Neuronal stem cell (in vitro differentiated cells): ENCODE data around the gene SIK2.

Source experiments
- DNase-seq: peaks from one replicate; pipeline ENCODE4 v3.0.0-alpha.2; 2013; ENCODE audit warnings: low spot score
- H2AFZ ChIP-seq: one replicate; pipeline ENCODE4 v1.6.1; 2013; ENCODE audit warnings: mild to moderate bottlenecking, low read length, inconsistent platforms
- H2AK5ac ChIP-seq: 2 replicates; pipeline ENCODE4 v1.6.1; 2013; ENCODE audit warnings: low read depth, mild to moderate bottlenecking, inconsistent platforms, low read length, moderate library complexity, mixed read lengths
- H2BK120ac ChIP-seq: 2 replicates; pipeline ENCODE4 v1.6.1; 2013; ENCODE audit warnings: low read depth, mild to moderate bottlenecking, inconsistent platforms, low read length, moderate library complexity, mixed read lengths
- H2BK12ac ChIP-seq: one replicate; pipeline ENCODE4 v1.6.1; 2013; ENCODE audit warnings: low read length, inconsistent platforms
- H2BK15ac ChIP-seq: 2 replicates; pipeline ENCODE4 v1.6.1; 2013; ENCODE audit warnings: mild to moderate bottlenecking, low read length, inconsistent platforms, mixed read lengths
- H2BK5ac ChIP-seq: one replicate; pipeline ENCODE4 v1.6.1; 2013; ENCODE audit warnings: inconsistent platforms, mild to moderate bottlenecking, low read length, moderate library complexity
- H3K14ac ChIP-seq: one replicate; pipeline ENCODE4 v1.6.1; 2013; ENCODE audit warnings: low read length, inconsistent platforms
- H3K18ac ChIP-seq: 2 replicates; pipeline ENCODE4 v1.6.1; 2013; ENCODE audit warnings: low read length, inconsistent platforms
- H3K23ac ChIP-seq: 2 replicates; pipeline ENCODE4 v1.6.1; 2013; ENCODE audit warnings: low read depth, mild to moderate bottlenecking, mixed read lengths, low read length, inconsistent platforms; ENCODE audit not compliant: poor library complexity
- H3K27ac ChIP-seq: replicated peaks from 3 replicates; pipeline ENCODE4 v1.5.1; 2013; ENCODE audit warnings: low read length, inconsistent platforms
- H3K27me3 ChIP-seq, 3 experiments: 2 replicates each; pipeline ENCODE4 v1.6.1; 2013; ENCODE audit warnings: low read length in 3 of 3, mild to moderate bottlenecking in 2 of 3, inconsistent platforms in 1 of 3, low read depth in 1 of 3, mixed read lengths in 1 of 3, moderate library complexity in 1 of 3; ENCODE audit not compliant: control insufficient read depth in 3 of 3, insufficient read depth in 3 of 3
- H3K36me3 ChIP-seq, 2 donors: replicated peaks in 1 of 2; 2 replicates each; pipeline ENCODE4 v1.6.1; 2013; ENCODE audit warnings: low read length in 2 of 2; ENCODE audit not compliant: control insufficient read depth in 2 of 2, insufficient read depth in 2 of 2
- H3K4ac ChIP-seq: 2 replicates; pipeline ENCODE4 v1.6.1; 2013; ENCODE audit warnings: inconsistent platforms, mild to moderate bottlenecking, low read length, moderate library complexity
- H3K4me1 ChIP-seq, 2 donors: 1 replicate in 1 of 2; 2 replicates in 1 of 2; pipeline ENCODE4 v1.6.1; 2013; ENCODE audit warnings: low read length in 2 of 2, low read depth in 1 of 2; ENCODE audit not compliant: control insufficient read depth in 2 of 2, insufficient read depth in 1 of 2
- H3K4me2 ChIP-seq: one replicate; pipeline ENCODE4 v1.6.1; 2013; ENCODE audit warnings: mild to moderate bottlenecking, low read length, inconsistent platforms; ENCODE audit not compliant: insufficient read depth, poor library complexity, severe bottlenecking
- H3K4me3 ChIP-seq, 2 donors: 2 replicates each; pipeline ENCODE4 v1.5.1; 2013; ENCODE audit warnings: low read length in 2 of 2, mild to moderate bottlenecking in 2 of 2, inconsistent platforms in 1 of 2, moderate library complexity in 1 of 2
- H3K79me1 ChIP-seq: one replicate; pipeline ENCODE4 v1.6.1; 2013; ENCODE audit warnings: low read depth, mild to moderate bottlenecking, inconsistent platforms, low read length, moderate library complexity
- H3K9ac ChIP-seq: one replicate; pipeline ENCODE4 v1.6.1; 2013; ENCODE audit warnings: mild to moderate bottlenecking, low read depth, low read length, inconsistent platforms; ENCODE audit not compliant: poor library complexity
- H3K9me3 ChIP-seq, 2 donors: replicated peaks in 1 of 2; 2 replicates each; pipeline versions ENCODE3 to v1.6.1; 2013; ENCODE audit warnings: low read length in 2 of 2, mild to moderate bottlenecking in 2 of 2, inconsistent platforms in 1 of 2, low read depth in 1 of 2, mixed read lengths in 1 of 2, moderate library complexity in 1 of 2; ENCODE audit not compliant: control insufficient read depth in 2 of 2, insufficient read depth in 1 of 2
- H4K8ac ChIP-seq: one replicate; pipeline ENCODE4 v1.6.1; 2013; ENCODE audit warnings: low read depth, mild to moderate bottlenecking, inconsistent platforms, low read length, moderate library complexity
- H4K91ac ChIP-seq: one replicate; pipeline ENCODE4 v1.6.1; 2013; ENCODE audit warnings: low read length, low read depth, mild to moderate bottlenecking, inconsistent platforms; ENCODE audit not compliant: poor library complexity
- whole genome bisulfite sequencing, 2 donors: extraction: QIAGEN DNeasy Blood & Tissue Kit; methylation state at CpG; one replicate each; pipeline ENCODE4 v1.1.7; 2013; ENCODE audit warnings: missing lambda C conversion rate in 2 of 2, mixed read lengths in 1 of 2; ENCODE audit not compliant: insufficient read length in 2 of 2, insufficient replicate concordance in 1 of 2; ENCODE audit errors: extremely low coverage in 2 of 2; 5-methylcytosine and 5-hydroxymethylcytosine counted together

The SIK2 gene

DNA sequence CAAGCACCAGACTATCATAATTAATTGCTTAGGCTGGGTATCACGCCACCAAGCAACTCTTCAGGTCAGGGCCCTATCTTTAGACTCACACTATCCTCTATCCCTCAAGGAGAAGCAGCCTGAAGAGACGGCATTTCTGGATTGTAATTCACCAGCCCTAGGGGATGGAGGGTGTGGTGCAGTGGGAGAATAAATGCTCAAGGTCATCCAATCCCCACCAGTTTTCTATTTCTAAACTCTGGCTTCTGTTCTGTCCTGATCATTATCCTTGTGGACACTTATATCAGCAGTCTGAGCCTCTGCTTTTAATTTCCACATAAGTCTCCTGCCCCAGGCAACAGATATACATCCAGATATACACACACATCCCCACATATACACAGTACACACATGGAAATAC is 13.1 kb upstream of the SIK2 start:
- H3K14ac ChIP-seq: no peak overlapping the region
- no peak overlapping the region for H2AFZ ChIP-seq
- H4K8ac ChIP-seq: no peak overlapping the region
- H3K36me3 ChIP-seq: no peaks in the 10 kb centered on the region
- no peak overlapping the region for H2BK5ac ChIP-seq
- H3K18ac ChIP-seq: no peak overlapping the region
- no peak overlapping the region for H2BK15ac ChIP-seq
- peaks cover 0 to 13% (median 0%) of the 10 kb centered on the region in 3 experiments for H3K27me3 ChIP-seq
- no peak overlapping the region for H2BK12ac ChIP-seq
- no peak overlapping the region for H4K91ac ChIP-seq
- H2AK5ac ChIP-seq: no peak overlapping the region
- no peak overlapping the region for H3K9ac ChIP-seq
- H3K4me1 ChIP-seq: no peaks in the 10 kb centered on the region
- DNase-seq: no peak
- no peak overlapping the region for H3K23ac ChIP-seq
- H2BK120ac ChIP-seq: no peak overlapping the region
- no peaks in the 10 kb centered on the region for H3K9me3 ChIP-seq
- H3K27ac ChIP-seq: no peak overlapping the region
- no peak overlapping the region for H3K4me2 ChIP-seq
- no peak overlapping the region for H3K4ac ChIP-seq
- WGBS, 2 donors: no CpG with 5 or more reads among the region's 2 CpGs
- H3K79me1 ChIP-seq: no peaks in the 10 kb centered on the region
- no peak overlapping the region for H3K4me3 ChIP-seq

DNA sequence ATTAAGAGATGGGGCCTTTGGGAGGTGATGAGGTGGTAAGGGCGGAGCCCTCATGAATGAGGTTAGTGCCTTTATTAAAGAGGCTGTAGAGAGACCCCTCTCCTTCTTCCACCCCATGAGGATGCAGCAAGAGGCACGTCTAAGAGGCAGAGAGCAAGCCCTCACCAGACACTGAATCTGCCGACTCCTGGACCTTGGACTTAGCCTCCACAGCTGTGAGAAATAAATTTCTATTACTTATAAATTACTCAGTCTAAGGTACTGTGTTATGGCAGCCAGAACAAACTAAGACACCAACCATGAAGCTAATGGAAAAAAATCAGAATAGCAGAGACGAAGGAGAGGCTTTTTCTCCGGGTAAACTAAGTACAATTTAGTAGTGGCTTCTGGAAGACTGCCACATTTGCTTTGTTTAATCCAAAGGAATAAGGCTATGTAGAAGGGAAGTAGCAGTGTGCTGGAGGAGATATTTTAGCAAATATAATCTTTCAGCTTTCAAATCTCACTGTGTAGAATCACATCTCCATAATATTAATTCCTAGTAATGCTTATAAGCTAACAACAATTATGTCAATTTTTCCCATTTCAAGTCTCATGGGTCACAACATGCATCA is 12.3 kb upstream of the SIK2 start:
- Histone ChIP-seq H2BK15ac (no peak overlapping the region), H2AFZ (no peak overlapping the region), H3K4me2 (no peak overlapping the region), H2BK5ac (no peak overlapping the region), H3K36me3 (no peaks in the 10 kb centered on the region), H3K27ac (no peak overlapping the region), H2BK12ac (no peak overlapping the region), H3K4ac (no peak overlapping the region), H3K4me1 (no peaks in the 10 kb centered on the region), H4K8ac (no peak overlapping the region), H3K14ac (no peak overlapping the region), H3K4me3 (no peak overlapping the region), H2BK120ac (no peak overlapping the region), H3K23ac (no peak overlapping the region), H3K18ac (no peak overlapping the region), H3K9me3 (no peaks in the 10 kb centered on the region), H3K27me3 (peaks cover 0 to 13% (median 0%) of the 10 kb centered on the region in 3 experiments), H3K9ac (no peak overlapping the region), H4K91ac (no peak overlapping the region), H3K79me1 (no peaks in the 10 kb centered on the region), H2AK5ac (no peak overlapping the region)
- DNase-seq: no peak
- WGBS, 2 donors: no CpG with 5 or more reads among the region's 5 CpGs

DNA sequence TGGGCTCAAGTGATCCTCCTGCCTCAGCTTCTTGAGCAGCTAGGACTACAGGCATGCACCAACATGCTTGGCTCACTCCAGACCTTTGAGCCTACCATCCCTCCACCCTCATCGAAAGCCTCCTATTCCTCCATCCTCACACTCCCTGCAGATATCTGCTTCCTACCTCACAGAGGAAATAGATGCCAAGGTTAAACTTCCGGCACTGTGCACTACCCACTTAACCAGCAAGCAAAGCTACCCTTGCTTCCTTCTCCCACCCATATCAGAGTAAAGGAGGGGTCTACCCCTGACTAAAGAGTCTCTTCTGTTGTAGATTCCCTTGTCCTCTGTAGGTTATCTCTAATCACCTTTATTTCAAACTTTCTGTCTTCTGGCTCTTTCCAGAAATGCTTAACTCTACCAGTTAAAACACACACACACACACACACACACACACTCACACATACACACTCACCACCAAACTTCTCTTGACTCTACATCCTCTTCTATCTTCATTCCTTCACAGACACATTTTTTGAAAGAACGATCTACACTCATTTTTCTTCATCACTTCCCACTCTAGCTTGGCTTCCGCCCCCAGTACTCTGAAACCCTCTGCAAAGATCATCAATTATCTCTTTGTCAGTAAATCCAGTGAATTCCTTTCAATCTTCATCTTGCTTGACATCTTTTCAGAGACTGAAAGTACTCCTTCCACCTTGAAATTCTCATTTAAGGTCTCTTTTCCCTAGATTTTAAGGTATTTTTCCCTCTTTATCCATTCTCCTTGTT is 10.9 kb upstream of the SIK2 start:
- Histone ChIP-seq H3K4me2 (no peak overlapping the region), H2BK12ac (no peak overlapping the region), H3K27me3 (peaks cover 0 to 13% (median 0%) of the 10 kb centered on the region in 3 experiments), H2BK5ac (no peak overlapping the region), H4K8ac (no peak overlapping the region), H2BK15ac (no peak overlapping the region), H2BK120ac (no peak overlapping the region), H3K23ac (no peak overlapping the region), H3K4me3 (no peak overlapping the region), H2AFZ (no peak overlapping the region), H3K14ac (no peak overlapping the region), H3K18ac (no peak overlapping the region), H3K4ac (no peak overlapping the region), H4K91ac (no peak overlapping the region), H3K4me1 (no peaks in the 10 kb centered on the region), H3K9ac (no peak overlapping the region), H2AK5ac (no peak overlapping the region), H3K9me3 (no peaks in the 10 kb centered on the region), H3K79me1 (no peaks in the 10 kb centered on the region), H3K36me3 (no peaks in the 10 kb centered on the region), H3K27ac (no peak overlapping the region)
- no peak for DNase-seq
- WGBS, 2 donors: 100% methylated on average over 1 of the region's 4 CpGs; no CpG with 5 or more reads in 1 of the 2 donors

DNA sequence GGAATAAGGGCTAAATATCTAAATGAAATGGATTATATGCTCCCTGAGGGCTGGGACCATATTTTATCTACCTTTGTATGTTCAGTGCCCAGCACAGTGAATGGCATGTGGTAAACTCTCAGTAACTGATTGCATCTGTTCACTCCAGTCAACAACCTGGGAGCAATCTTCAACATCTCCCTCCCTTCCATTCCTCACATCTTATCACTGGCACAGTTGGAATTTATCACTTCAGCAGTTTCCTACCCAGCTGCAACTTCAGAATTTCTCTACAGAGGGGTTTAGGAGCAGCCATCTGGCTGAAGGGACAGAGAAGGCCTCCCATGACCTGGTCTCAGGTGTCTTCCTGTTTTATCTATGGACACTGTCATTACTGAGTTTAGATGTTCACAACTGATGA is 9.8 kb upstream of the SIK2 start:
- H3K79me1 ChIP-seq: no peaks in the 10 kb centered on the region
- no peak overlapping the region for H2BK120ac ChIP-seq
- no peak overlapping the region for H3K14ac ChIP-seq
- no peak overlapping the region for H2AFZ ChIP-seq
- H3K9ac ChIP-seq: no peak overlapping the region
- no peak overlapping the region for H2BK5ac ChIP-seq
- no peak overlapping the region for H2AK5ac ChIP-seq
- H3K23ac ChIP-seq: no peak overlapping the region
- H3K4me3 ChIP-seq: no peak overlapping the region
- H4K91ac ChIP-seq: no peak overlapping the region
- H3K18ac ChIP-seq: no peak overlapping the region
- no peak overlapping the region for H3K27ac ChIP-seq
- H2BK12ac ChIP-seq: no peak overlapping the region
- H4K8ac ChIP-seq: no peak overlapping the region
- no peaks in the 10 kb centered on the region for H3K9me3 ChIP-seq
- H3K27me3 ChIP-seq: peaks cover 0 to 13% (median 0%) of the 10 kb centered on the region in 3 experiments
- no peaks in the 10 kb centered on the region for H3K4me1 ChIP-seq
- no peak overlapping the region for H3K4ac ChIP-seq
- DNase-seq: no peak
- no peak overlapping the region for H3K4me2 ChIP-seq
- H2BK15ac ChIP-seq: no peak overlapping the region
- no peaks in the 10 kb centered on the region for H3K36me3 ChIP-seq
